Stomach (tissue), 9 donors: ENCODE results near the gene ANKRD34A. TPM values are rescaled to one million over a fixed set of nuclear protein-coding genes. Genes with fewer than 3 reads are reported as not detected.

Experiments
- DNase-seq, 2 donors: peaks; one replicate each; pipeline versions ENCODE4 v3.0.0 to v3.0.0-alpha.2; 2013 to 2019
- H3K27ac ChIP-seq, 5 donors: fragments of 200-600 bp in 4 of 5; sonication (generic) in 4 of 5; one replicate each; pipeline ENCODE4 v1.5.1; 2013 to 2019; ENCODE audit warnings: mild to moderate bottlenecking in 1 of 5, moderate library complexity in 1 of 5
- H3K27me3 ChIP-seq, 3 donors: fragments of 200-600 bp; sonication (generic); one replicate each; pipeline ENCODE4 v1.5.1; 2017 to 2019; ENCODE audit warnings: mixed run types in 1 of 3
- H3K36me3 ChIP-seq, 4 donors: fragments of 200-600 bp; sonication (generic); 1 replicate in 3 of 4; 2 replicates in 1 of 4; pipeline ENCODE4 v1.5.1; 2016 to 2019
- H3K4me1 ChIP-seq, 4 donors: fragments of 200-600 bp; sonication (generic); one replicate each; pipeline ENCODE4 v1.5.1; 2016 to 2019
- H3K4me3 ChIP-seq, 4 donors: fragments of 200-600 bp; sonication (generic) in 3 of 4; one replicate each; pipeline ENCODE4 v1.5.1; 2016 to 2019; ENCODE audit warnings: mild to moderate bottlenecking in 1 of 4
- H3K9me3 ChIP-seq, 4 donors: fragments of 200-600 bp; sonication (generic); one replicate each; pipeline ENCODE4 v1.5.1; 2016 to 2019
- EP300 ChIP-seq: sonication (generic); formaldehyde crosslinking; IDR thresholded peaks from one replicate; pipeline ENCODE4 v1.6.1; 2017; ENCODE audit warnings: antibody characterized with exemption
- POLR2A ChIP-seq, 4 donors: fragments of 450-650 bp; IDR thresholded peaks; one replicate each; pipeline ENCODE4 v1.6.1; 2016; ENCODE audit warnings: antibody characterized with exemption in 4 of 4, control low read depth in 2 of 4, mild to moderate bottlenecking in 1 of 4, moderate library complexity in 1 of 4
- POLR2AphosphoS5 ChIP-seq, 3 donors: sonication (generic); formaldehyde crosslinking; IDR thresholded peaks; one replicate each; pipeline ENCODE4 v1.6.1; 2016; ENCODE audit warnings: antibody characterized with exemption in 3 of 3
- WGBS, 5 donors: extraction: QIAGEN DNeasy Blood & Tissue Kit in 3 of 5; methylation state at CpG; one replicate each; pipeline versions ENCODE4 v1.1.5 to v1.1.7; 2013 to 2018; 5-methylcytosine and 5-hydroxymethylcytosine counted together
- intact Hi-C: fragments of 100-400 bp; cut with DNase I; formaldehyde crosslinking; loops from one replicate; pipeline ENCODE4 v1.15.1; 2023; ENCODE audit warnings: low total_unique reads
- polyA plus RNA-seq, 3 donors: library from polyadenylated mRNA; stranded (reverse); fragments of 200-250 nt; gene quantifications; one replicate each; pipeline ENCODE4 v1.2.3, GENCODE V29; 2013
- total RNA-seq, 5 donors: library from RNA; depleted of rRNA; stranded (reverse); fragments of >200 nt; gene quantifications; one replicate each; pipeline versions ENCODE4 v1.1.0 to v1.2.3, GENCODE V29; 2014 to 2016
- TF ChIP-seq, protein P1 (sequence below), 7 experiments: fragments of 450-650 bp in 4 of 7; fragments of 200-600 bp in 3 of 7; sonication (generic) in 3 of 7; IDR thresholded peaks; one replicate each; pipeline ENCODE4 v1.5.1; 2016 to 2019; ENCODE audit warnings: antibody characterized with exemption in 7 of 7, control low read depth in 2 of 7, mild to moderate bottlenecking in 1 of 7
- donor health status: healthy with polysubstance abuse.
- donor health status: Bipolar disorder and iron deficiency.
- donor health status: healthy.

Gene ANKRD34A
- total and polyA plus RNA-seq, 8 donors = 0.19 to 2.6 (median 0.73) TPM; not detected in 3

DNA sequence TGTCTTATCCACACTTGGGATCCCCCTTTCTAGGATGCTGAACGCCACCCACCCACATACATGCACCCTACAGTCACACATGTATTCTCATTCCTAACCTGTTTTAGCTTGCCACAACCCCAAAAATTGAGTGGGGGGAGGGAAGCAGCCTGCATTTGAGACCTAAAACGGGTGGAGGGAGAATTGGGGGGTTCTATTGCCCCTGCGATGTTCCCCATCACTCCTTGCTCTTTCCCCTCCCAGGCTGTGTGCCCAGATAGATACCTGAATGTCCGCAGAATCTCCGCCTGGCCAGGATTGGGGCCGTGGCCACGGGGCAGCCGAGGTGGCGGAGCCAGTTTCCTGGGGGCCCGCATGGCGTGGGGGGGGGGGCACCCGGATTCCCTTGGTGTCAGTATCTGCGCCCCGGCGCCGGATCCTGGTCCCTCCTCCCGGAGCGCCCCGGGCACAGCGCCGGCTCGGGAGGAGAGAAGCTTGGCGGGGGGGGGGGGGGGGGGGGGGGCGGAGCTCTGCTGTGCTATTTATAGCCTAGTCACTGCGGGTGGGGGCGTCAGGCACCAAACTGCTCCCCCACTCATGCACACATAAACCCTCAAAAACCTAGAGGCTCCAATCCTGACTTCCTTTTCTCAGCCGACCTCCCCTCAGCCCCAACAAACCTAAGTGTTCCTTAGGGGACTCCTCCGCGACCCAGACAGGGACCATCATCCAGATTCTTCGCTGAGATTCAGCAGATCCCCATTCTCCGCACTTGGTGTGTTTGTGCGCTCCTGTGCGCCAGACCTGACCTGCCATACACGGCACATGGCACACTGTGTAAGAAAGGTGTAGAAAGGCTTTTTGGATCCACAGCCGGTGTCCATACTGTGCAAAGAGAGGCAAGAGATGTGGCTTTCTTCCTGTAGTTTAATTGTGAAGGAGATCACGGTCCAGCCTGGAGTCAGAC lies 1.9 kb downstream of the ANKRD34A start:
- H3K4me1 ChIP-seq = peaks cover 23 to 74% (median 63%) of the 10 kb centered on the region in 4 donors
- WGBS, 5 donors = 3 to 8% (median 5%) methylated on average over 21 to 29 of the region's 36 CpGs
- intact Hi-C loops = no loop called here

DNA sequence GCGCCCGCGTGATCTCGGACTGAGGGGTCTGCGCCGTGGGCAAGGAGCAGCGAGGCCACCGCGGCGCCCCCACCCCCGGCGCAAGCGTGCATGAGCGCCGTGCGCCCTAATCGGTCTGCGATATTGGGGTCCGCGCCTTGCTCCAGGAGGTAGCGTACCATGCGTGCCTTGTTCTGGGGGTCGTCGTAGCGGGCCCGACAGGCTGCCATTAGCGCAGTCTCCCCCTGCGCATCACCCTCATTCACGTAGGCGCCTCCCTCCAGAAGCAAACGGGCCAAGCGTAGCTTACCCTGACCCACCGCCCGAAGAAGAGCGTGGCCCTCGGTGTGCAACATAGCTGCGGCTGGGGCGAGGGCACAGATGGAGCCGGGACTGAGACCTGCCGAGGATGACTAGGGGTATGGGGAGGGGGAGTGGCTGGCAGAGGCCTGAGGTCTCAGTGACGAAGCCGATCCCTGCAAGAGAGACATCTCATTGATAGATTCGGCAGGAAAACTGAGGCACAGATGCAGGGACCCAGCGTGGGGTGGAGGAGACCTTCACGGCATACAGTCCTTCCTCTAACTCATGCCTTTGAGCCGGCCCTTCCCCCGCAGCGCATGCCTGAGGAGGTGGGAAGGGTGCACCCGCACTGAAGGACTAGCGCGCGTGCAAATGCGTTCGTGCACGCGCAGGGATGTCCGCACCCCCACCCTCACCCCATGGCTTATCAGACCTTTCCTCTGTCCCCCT lies 2.8 kb downstream of the ANKRD34A start:
- intact Hi-C loops = no loop called here
- Histone ChIP-seq H3K4me3 (peak overlapping the region; percentile 52 to 65 (median 59)), H3K4me1 (peaks cover 23 to 80% (median 70%) of the 10 kb centered on the region in 4 donors), H3K27me3 (peaks cover 0 to 14% (median 8%) of the 10 kb centered on the region in 3 donors), H3K9me3 (no peaks in the 10 kb centered on the region), H3K27ac (peak overlapping the region; percentile 73 to 99 (median 91)), H3K36me3 (no peaks in the 10 kb centered on the region)
- 0 to 2% (median 1%) methylated on average over 32 to 57 of the region's 57 CpGs for WGBS, 5 donors
- DNase-seq = peak in 1 of 2 donors; percentile 75
- TF ChIP-seq POLR2AphosphoS5 (IDR thresholded peaks at IDR 0.05) (no peak), POLR2A (IDR thresholded peaks at IDR 0.05) (no peak), EP300 (no peak)
- TF ChIP-seq, protein P1, sequence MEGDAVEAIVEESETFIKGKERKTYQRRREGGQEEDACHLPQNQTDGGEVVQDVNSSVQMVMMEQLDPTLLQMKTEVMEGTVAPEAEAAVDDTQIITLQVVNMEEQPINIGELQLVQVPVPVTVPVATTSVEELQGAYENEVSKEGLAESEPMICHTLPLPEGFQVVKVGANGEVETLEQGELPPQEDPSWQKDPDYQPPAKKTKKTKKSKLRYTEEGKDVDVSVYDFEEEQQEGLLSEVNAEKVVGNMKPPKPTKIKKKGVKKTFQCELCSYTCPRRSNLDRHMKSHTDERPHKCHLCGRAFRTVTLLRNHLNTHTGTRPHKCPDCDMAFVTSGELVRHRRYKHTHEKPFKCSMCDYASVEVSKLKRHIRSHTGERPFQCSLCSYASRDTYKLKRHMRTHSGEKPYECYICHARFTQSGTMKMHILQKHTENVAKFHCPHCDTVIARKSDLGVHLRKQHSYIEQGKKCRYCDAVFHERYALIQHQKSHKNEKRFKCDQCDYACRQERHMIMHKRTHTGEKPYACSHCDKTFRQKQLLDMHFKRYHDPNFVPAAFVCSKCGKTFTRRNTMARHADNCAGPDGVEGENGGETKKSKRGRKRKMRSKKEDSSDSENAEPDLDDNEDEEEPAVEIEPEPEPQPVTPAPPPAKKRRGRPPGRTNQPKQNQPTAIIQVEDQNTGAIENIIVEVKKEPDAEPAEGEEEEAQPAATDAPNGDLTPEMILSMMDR (IDR thresholded peaks at IDR 0.05) = no peak

More for the DNA sequence above, 1.9 kb downstream of the ANKRD34A start:
- peak overlapping the region; percentile 3 to 99 (median 91) for H3K27ac ChIP-seq
- TF ChIP-seq, protein P1 (IDR thresholded peaks at IDR 0.05) = no peak
- no peak for TF ChIP-seq EP300
- TF ChIP-seq POLR2AphosphoS5 (IDR thresholded peaks at IDR 0.05) = no peak
- no peak for TF ChIP-seq POLR2A (IDR thresholded peaks at IDR 0.05)
- DNase-seq = peak in 1 of 2 donors; percentile 68
- peak overlapping the region; percentile 52 to 65 (median 59) for H3K4me3 ChIP-seq
- peaks cover 0 to 14% (median 8%) of the 10 kb centered on the region in 3 donors for H3K27me3 ChIP-seq
- peaks cover 0 to 4% (median 2%) of the 10 kb centered on the region in 4 donors for H3K36me3 ChIP-seq
- peaks cover 0 to 3% (median 0%) of the 10 kb centered on the region in 4 donors for H3K9me3 ChIP-seq

DNA sequence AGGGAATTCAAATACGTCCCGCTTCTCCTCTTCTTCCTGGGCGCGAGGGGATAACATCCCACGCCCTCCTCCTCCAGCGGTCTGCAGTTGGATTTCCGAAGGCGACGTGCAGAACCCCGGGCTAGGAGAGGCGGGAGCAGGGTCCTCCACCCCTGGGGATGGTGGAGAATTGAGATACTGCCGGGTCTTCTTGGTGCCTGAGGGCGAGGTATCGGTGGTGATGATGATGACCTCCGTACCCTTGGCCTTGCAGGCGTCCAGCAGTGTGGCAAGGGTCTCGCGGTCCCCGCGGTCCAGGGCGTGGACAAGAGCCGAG lies 3.3 kb downstream of the ANKRD34A start:
- 0 to 1% (median 1%) methylated on average over 8 to 22 of the region's 22 CpGs for WGBS, 5 donors
- intact Hi-C loops = no loop called here

More for the DNA sequence above, 3.3 kb downstream of the ANKRD34A start:
- H3K9me3 ChIP-seq = no peaks in the 10 kb centered on the region
- peaks cover 0 to 14% (median 8%) of the 10 kb centered on the region in 3 donors for H3K27me3 ChIP-seq
- peaks cover 26 to 85% (median 74%) of the 10 kb centered on the region in 4 donors for H3K4me1 ChIP-seq
- TF ChIP-seq, protein P1 (IDR thresholded peaks at IDR 0.05) = no peak
- no peak for TF ChIP-seq POLR2AphosphoS5 (IDR thresholded peaks at IDR 0.05)
- no peak for TF ChIP-seq POLR2A (IDR thresholded peaks at IDR 0.05)
- H3K36me3 ChIP-seq = no peaks in the 10 kb centered on the region
- H3K27ac ChIP-seq = peak overlapping the region; percentile 73 to 99 (median 91)
- peak overlapping the region; percentile 52 to 65 (median 59) for H3K4me3 ChIP-seq
- DNase-seq = no peak
